ENCODE measurements around the gene SMOC2.

- no peak for TF ChIP-seq CTCF (IDR thresholded peaks at IDR 0.05; ENCODE audit: low read depth, low read length)
- no peak for TF ChIP-seq EZH2phosphoT487 (IDR thresholded peaks at IDR 0.05; ENCODE audit: low read depth)
These were observed 235.8 kb downstream of the SMOC2 start for GRCh38 chr6:168676552-168677322.

All from OCI-LY3 (cell line).